Activated CD8-positive, alpha-beta memory T cell treated with anti-CD3 and anti-CD28 coated beads, Interleukin-2, amount 50 U/mL, for 1 hour (primary cell): ENCODE data around the gene SLC10A2.

Source experiments
- DNase-seq: peaks from one replicate; pipeline ENCODE4 v3.0.0-alpha.2; 2020; ENCODE audit errors: extremely low read depth

The SLC10A2 gene

DNA sequence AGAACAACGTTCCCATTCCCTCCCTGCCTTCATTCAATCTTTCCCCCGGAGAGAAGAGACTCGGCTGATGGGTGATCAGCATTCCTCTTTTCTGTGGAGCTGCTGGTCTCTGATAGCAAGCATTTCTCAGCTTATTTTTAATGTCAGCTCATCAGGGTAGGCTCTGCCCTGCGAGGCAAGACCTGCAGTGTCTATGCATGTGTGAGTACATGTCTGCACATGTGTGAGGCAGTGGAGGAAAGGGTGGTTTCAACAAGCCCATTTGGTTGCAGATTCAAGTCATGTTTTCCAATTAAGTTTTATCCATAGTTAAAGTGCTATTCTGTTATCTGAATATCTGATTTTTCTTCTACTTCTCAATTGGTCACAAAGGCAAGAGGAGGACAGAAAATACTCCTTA lies 19.5 kb downstream of the SLC10A2 start:
- no peak for DNase-seq

DNA sequence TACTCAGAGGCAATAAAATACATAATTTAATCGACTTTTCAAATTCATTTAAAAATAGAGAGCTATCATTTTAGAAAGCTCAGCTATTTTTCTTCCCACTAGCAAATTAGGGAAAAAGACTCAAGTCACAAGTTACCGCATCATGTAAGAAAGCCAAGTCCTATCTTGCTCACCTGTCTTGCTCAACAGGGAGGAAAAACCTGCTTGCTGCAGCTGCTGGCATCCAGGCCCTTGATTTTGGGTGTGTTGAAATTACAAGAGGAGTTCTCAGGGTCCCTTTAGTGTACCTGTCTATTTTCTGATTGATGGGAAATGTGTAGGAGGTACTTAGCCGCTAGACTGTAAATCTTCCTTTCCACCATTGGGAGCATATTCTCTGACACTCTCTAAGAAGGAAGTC lies 22.2 kb downstream of the SLC10A2 start:
- no peak for DNase-seq

DNA sequence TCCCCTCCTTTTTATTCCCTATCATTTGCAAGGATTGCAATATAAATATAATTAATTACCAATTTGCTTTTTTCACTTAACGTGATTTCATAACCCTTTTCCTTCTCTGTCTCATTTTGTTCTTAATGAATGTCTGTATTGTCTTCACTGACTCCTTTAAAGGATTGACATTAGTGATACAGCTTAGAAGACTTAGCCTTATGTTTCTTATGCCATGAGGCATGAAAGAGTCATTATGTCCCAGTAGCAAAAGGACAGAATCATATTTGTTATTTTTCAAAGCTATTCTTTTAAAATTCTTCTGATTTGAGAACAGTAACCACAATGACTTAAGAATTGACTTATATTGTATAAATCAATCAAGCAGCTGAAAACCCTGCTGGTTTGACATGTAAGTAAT lies 26.2 kb downstream of the SLC10A2 start:
- DNase-seq, result no peak

DNA sequence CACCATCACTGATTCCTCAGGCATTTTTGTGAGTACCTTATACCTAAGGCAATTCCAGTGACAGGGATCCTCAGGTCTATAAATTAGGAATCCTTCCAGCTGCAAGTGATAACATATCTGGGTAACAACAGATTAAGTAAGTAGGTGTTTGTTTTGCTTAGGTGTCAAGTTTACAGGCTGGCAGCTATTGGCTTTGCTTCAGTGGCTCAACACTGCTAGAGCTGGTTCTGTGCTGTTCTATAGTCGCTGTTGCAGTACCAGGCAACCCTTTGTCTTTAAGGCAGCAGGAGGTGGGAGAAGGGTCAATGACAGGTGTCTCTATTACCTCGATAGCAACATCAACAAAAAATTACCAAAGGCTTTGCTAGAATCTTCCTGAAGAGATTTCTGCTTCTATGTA lies 27.0 kb downstream of the SLC10A2 start:
- no peak for DNase-seq

DNA sequence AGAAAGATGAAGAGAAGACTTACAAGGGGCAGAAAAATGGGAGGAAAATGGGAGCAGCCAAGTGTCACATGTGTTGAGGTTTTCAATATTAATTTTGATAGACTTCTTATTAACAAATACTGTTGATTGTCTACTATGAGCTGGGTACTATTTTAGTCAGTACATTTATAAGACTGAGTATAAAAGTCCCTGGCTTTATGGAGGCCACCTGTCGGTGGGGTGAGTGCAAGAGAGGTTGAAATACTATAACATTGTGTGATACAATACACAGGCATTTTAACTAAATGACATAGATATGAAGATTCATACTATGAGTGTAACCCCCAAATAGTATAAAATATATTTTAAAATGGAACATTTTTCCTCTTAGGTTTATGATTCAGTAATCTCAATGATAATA lies 29.9 kb downstream of the SLC10A2 start:
- DNase-seq, result no peak

DNA sequence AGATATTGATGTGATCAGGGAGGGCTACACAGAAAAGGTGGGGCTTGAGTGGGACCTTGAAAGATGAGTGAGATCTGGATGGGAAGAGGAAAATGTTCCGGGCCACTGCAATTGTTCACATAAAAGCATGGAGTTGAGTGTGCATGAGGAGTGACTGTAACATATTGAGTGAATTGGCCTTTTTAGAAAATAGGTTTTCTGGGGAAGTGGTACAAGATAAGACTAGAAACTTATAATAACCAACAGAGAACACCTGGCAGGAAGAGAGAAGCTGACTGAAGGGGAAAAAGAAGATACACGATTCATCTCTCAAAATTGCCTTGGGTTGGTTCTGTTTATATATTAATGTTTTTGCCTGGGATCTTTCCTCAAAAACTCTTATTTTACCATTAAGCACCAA lies 32.2 kb downstream of the SLC10A2 start:
- no peak for DNase-seq

DNA sequence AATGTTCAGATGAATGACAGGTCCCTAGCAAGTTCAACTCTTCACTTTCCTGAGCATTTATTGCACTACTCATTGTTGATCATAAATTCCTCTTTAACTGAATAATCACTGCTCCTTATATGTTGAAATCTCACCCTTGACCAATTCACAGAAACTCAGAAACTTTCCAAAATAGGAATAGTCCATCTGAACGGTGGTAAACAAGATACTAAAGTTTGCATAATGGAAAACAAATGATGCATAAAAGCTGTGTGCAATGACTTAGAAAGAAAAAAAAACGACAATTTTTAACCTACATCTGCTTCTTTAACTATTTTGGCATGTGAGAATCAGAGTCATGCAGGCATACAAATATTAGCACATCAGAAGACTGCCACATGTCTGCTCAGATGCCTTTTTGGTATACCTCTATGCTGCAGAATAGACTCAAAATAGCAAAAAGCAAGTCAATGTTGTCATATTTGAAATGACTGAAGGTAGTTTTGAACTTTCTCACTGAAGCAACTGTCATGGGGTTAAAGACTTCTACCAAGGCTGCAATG lies 34.8 kb downstream of the SLC10A2 start:
- DNase-seq, result no peak

DNA sequence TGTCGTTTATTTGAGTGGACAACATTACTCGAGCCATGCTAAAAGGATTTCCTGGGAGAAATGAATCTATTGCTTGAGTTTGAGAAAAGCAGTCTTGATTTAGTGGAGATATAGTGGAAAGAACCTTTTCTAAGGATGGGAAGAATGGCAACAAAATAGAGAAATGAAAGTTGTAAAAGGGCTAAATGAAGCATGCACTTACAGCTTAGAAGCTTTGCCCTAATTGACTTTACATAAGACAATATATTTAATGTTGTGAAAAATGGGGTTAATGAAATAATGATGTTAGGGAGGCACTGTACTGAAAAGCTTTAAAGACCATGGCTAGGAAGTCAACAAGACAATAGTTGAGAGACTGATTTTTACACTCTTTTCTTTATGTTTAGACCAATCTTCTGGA lies 35.4 kb downstream of the SLC10A2 start:
- no peak for DNase-seq

DNA sequence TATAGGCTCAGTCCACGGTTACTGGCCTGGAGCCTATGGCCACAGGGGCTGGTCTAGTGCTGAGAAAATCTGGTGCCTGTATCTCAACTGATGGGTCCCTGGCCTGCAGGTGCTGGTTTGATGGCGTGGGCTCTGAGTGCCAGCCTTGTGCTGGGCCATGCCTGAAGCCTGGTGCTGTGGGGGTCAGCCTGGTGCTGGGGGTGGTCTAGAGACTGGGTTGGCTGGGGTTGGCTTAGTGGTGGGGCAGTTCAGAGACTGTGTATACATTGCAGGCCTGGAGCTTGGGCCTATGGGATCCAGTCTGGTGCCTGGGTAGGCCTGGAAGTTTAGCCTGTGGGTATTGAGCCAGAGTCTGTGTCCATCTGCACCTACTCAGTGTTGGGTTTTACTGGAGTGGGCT lies 36.4 kb downstream of the SLC10A2 start:
- DNase-seq, result no peak

DNA sequence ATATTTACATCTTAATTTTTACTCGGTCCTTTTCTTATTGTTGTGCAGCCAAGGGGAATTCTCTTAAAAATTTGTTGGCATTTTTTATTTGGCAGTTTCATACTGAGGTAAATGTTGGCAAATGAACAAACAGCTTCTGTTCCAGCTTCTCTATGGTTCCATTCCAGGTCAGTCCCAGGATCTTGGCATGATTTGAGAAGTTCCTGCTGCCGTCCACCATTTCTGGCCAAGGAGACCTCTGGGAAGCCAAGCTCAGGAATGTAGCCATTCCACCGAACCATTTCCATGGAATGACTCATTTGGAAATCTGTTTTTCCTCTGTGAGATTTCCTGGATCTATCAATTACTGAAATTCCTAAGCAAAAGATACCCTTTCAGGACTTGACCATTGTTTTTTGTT lies 43.9 kb downstream of the SLC10A2 start:
- DNase-seq, result no peak

DNA sequence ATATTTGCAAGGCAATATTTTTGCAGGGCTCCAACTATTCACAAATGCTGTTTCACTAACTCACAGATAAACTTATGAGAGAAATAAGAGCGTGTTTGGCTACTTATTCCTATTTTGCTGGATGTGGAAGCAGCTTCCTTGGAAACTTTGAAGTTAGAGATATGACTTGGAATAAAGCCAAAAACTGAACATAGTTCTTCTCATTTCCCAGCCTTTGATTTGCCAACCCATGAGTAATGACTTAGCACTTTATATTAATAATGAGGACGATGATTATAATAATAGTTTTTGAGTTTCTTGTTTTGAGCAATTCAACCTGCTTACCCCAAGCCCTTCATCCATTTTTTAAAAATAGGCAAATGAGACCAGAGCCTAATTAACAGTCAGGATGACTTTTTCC lies 47.7 kb downstream of the SLC10A2 start:
- DNase-seq, result no peak

DNA sequence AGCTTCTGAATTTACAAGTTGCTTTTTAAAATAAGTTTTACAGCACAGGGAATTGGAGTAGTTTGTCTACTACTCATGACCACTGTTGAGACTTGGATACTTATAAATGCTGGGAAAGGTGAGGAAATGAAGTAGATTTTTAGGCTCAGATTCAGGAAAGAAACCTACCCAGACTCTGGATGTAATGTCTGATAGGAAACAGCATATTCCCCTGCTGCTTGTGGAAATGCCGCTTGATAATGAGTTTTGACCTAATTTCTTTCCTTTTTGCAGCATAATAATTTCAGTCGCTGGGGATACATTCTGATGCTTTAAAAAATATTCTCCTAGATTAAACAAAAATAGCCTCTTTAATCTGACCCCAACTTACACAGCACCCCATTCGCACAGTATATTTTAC lies 53.6 kb downstream of the SLC10A2 start:
- no peak for DNase-seq

DNA sequence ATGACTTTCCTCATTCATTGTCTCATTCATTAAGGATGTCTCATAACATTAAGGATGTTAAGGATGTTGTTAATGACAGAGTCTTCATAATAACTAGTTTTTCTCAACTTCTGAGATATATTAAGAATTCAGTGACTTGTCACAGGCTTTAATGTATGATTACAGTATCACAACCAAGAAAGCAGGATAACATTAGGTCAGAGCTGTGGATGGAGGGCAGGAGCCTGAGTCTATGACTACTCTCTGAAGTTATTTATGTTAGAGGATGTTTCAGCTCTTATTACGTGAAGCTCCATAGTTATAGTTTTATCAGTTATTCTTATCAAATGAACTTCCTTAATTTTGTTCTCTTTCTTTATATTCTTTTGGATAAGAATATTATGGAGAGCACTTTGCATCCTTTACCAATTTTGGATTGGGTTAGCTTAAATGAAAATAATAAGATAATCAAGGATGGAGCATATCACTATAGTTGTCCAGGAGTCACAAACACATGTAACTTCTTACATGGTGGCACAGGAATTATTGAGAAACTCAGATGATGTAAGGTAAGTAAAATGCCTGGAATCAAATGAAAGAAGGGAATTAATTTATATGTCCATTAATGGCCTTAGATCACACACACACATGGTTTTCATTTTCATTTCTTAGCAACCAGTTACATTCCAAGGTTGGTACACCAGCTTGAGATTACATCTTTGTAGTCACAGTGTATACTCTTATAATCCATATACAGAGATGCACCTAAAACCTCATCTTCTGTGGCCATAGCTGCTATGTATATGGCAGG lies 57.0 kb downstream of the SLC10A2 start:
- no peak for DNase-seq

DNA sequence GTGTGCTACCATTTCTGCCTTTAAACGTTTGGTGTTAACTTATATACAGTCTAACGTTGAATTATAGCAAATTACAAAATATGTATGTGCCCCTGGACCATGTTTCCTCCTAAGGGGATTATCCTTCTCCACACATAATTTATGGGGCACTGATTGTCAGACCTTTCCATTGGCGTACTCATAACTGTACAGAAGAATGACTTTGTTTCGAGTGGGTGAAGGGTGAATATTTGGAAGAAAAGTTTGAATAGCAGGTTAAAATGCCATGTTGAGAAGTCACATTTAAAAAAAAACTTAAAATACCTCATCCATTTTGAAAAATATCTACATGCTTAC lies 58.8 kb downstream of the SLC10A2 start:
- no peak for DNase-seq

DNA sequence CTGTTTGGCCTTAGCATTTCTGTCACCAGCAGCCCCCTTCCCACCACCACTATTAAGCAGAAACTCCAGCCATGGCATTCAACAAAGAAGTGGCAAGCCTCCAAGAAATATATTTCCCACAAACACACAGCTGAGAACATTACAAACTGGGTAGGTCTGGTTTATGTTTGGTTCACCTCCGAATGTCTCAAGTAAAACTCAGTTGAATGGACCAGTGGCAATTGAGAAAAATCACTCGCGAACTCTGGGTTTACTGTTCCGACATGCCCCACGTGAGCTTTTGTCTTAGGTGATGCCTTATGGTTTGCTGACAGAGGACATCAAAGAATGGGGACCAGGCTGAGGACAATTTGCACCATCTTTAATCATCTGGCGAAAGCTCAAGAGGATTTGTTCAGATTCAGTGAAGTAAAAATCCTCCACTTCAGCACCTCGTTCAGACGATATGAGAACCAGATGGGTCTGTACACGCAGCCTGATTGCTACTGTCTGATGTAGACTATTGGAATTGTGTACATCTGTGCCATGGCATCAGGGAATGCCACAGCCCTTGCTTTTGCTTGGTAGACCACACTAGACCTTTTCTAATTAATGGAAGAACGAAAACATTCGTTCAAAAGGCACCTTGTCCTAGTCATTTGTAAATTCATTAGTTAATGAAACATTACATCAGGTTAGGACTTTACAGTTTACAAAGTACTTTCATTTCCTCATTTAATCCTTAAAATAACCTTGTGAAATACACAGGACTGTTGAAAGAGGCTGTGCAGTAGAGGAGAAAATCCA lies 59.4 kb downstream of the SLC10A2 start:
- no peak for DNase-seq

DNA sequence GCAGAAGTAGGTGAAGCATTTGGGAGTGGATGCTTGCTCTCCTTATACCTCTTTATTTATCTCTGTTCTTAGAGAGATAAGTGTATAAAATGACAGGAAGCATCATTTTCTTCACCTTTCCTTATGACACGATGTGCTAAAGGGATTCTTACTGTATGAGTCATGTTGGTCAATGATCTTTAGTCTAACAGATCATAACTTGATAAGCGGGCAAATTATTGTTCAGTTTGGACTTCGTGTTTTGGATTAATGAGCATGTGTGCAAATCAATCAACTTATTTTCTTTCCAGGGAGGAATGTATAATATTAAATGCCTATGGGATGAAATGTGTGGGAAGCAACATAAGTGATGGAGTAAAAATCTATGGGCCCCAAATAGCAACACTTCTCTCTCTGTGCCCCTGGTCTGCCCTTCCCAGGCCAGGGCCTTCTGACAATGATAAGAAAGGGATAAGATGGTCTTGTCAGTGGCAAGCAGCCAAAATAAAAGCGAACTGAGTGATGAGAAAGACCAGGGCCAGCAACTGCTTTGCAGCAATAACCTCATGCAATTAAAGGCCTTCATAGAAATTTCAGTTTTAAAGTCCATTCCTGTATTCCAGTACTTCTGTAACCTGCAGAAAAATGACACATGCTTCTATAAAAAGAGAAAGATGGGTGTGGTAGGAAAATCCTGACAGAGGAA lies 61.4 kb downstream of the SLC10A2 start:
- no peak for DNase-seq

DNA sequence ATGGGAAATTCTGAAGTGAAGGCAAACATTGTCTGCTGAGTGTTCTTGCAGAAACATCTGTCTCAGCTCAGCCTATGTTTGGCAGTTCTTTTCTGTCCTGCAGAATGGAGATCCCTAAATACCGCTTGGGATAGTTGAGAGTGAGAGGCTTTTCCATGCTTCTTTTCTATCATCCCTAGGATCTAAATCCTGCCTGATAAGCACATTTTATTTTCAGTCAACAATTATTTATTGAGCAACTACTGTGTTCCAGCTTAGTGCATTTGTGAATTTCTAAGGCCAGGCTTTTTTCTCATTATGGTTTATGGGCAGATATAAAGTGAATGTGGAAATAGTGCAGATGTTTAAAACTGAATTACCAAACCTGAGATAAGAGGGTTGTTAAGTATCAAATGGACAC lies 62.6 kb downstream of the SLC10A2 start:
- DNase-seq, result no peak

DNA sequence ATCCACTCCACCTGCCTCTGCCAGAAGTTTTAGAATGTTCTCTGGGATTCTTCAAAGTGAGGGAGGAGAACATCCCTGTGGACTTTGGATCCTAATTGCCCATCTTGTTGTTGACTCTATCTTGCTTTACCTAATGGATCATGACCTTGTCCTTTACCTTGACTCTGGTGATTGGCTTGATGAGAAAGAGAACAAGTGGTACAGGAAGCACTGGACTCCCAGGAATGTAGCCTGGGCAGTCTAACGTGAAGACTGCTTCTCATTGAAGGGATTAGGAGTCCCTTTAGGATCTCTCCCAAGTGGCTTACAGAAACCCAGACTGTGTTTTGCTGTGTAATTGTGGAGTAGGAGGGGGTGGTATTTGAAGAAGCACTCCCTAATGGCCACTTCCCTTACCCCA lies 63.9 kb downstream of the SLC10A2 start:
- DNase-seq, result no peak

DNA sequence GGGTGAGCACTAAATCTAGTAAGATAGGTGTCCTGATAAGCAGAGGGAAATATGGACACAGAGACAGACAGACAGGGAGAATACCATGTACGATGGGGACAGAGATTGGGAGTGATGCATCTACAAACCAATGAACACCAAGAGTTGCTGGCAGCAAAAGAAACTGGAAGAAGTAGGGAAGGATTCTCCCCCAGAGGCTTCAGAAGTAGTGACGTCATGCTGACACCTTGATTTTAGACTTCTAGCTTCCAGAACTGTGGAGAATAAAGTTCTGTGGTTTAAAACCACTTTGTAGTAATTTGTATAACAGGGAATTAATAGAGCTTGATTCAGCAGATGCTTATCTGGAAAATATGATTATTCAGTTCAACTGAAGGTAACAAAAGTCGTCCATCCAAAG lies 66.1 kb downstream of the SLC10A2 start:
- DNase-seq, result no peak

DNA sequence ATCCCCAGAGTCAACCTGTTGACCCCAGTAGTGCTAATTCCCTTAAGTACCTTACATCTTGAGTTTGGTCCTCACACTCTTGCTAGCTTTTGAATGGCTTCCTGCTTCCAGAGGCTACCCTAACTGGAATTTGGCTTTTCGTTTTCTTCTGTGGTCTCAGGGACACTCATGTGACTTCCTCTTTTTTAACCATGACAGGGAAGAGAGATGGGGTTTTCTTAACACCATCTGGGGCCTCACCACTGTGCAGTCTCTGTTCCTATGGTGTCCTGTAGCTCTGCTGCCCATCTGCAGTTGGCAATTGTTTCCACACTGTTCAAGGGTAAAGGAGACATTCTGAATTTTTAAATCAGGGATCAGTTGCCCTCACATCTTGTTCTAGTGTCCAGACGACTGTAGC lies 66.7 kb downstream of the SLC10A2 start:
- no peak for DNase-seq
